Measurements from ENCODE around the gene DDX20. TPM values are rescaled to one million over a fixed set of nuclear protein-coding genes. Genes with fewer than 3 reads are reported as not detected.

Gene DDX20
- total RNA-seq, 1 experiment from 2014 or later: 22.8 TPM

DNA sequence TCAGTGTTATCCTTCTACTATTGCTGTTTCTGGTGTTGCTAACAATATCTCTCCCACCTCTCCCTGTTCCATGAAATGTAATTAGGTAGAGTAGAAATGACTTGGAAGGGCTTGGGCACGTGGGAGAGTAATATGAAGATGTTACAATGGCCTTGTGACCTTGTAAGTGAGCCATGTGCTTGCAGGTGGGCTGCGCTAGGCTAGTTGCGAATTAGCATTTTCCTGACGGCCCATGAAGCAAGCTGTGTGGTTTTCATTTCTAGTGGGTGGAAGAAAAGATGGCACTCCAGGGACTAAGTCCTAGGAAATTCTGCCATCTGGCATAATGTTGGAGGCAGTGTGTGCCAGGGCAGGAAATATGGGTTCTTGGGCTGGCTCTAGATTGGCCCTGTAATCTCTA lies 7.8 kb upstream of the DDX20 start:
- no peak for DNase-seq (ENCODE audit: low read depth in 1 of 2, low spot score in 2 of 2)
- H3K9me3 ChIP-seq (replicated peaks): no peaks in the 10 kb centered on the region
- H3K36me3 ChIP-seq: no peaks in the 10 kb centered on the region
- H3K4me3 ChIP-seq: no peak overlapping the region
- H3K27me3 ChIP-seq (replicated peaks): no peaks in the 10 kb centered on the region
- H3K4me1 ChIP-seq (replicated peaks): peaks cover 14% of the 10 kb centered on the region
- H3K27ac ChIP-seq: no peak overlapping the region

DNA sequence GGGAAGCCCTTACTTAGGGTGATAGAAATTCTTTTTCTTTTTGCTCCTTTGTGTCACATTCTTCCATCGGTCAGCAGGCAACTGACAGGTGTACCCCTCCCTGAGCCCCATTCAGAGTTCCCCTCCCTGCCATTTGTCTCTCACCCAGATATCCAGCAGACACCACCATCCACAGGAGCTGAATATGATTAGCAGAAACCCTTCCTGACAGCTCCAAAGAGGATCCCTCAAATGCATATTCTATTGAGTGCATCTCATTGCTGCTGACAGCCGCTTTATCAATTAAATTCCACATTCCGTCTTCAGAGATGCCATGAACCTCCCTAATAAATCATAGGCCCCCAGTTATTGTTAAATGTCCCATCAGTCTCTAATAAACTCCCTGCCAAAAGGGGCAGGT lies 6.1 kb upstream of the DDX20 start:
- H3K27me3 ChIP-seq (replicated peaks): no peaks in the 10 kb centered on the region
- no peak overlapping the region for H3K4me3 ChIP-seq
- no peaks in the 10 kb centered on the region for H3K36me3 ChIP-seq
- H3K27ac ChIP-seq: no peak overlapping the region
- peaks cover 3% of the 10 kb centered on the region for H3K4me1 ChIP-seq (replicated peaks)
- no peaks in the 10 kb centered on the region for H3K9me3 ChIP-seq (replicated peaks)
- DNase-seq (ENCODE audit: low read depth in 1 of 2, low spot score in 2 of 2): no peak

DNA sequence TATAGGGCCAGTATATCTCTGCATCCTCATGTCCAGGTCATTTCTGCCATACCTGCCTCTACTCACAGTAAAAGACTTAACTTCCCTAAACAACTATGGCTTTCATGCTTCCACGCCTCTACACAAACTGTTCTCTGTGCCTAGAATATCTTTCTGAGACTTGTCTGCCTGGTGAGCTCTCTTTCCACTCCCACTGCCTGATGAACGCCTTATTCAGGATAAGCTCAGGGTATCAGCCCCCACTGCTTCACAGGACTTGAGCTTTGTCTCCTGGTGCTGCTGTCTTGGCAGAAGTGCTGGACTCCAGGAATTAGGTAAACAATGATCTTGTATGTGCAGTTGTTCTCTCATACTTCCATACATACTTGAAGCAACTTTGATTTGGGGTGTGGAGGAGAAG lies 4.8 kb upstream of the DDX20 start:
- H3K4me3 ChIP-seq: no peak overlapping the region
- no peak for DNase-seq (ENCODE audit: low read depth in 1 of 2, low spot score in 2 of 2)
- H3K4me1 ChIP-seq (replicated peaks): peaks cover 4% of the 10 kb centered on the region
- H3K27me3 ChIP-seq (replicated peaks): no peaks in the 10 kb centered on the region
- H3K36me3 ChIP-seq: peaks cover 1% of the 10 kb centered on the region; the same call in 1 of the 2 replicates
- no peak overlapping the region for H3K27ac ChIP-seq
- H3K9me3 ChIP-seq (replicated peaks): no peaks in the 10 kb centered on the region

DNA sequence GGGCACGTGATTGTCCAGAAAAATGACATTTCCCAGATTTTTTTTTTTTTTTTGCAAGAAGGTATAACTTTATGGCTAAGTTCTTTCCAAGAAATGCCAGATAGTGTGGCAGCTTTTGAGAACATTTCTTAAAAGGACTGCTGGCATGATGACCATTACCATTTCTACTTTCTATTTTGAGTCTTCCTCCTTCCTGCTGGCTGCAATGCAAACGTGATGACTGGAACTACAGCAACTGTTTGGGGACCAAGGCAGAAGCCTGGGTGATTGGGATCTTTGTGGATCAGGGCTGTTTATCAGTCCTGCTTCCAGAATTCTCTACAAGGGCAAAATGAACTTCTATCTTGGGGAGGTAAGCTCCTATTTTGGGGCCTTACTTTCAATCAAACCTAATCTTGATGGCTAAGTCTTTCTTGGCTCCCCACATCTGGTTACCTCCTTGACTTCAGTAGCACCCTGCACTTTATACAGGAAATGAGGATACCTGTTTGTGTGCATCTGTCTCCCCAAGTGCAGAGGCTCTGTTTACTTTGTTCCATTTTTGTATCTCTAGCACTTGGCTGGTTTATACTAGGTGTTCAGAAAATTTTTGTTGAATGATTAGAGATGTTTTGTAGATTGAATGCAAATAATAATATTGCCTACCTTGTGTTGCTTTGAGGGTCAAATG lies 3.7 kb upstream of the DDX20 start:
- Histone ChIP-seq H3K4me1 (replicated peaks) (peaks cover 11% of the 10 kb centered on the region), H3K27me3 (replicated peaks) (no peaks in the 10 kb centered on the region), H3K27ac (no peak overlapping the region), H3K9me3 (replicated peaks) (no peaks in the 10 kb centered on the region), H3K36me3 (peaks cover 3% of the 10 kb centered on the region), H3K4me3 (no peak overlapping the region)
- no peak for DNase-seq (ENCODE audit: low read depth in 1 of 2, low spot score in 2 of 2)

DNA sequence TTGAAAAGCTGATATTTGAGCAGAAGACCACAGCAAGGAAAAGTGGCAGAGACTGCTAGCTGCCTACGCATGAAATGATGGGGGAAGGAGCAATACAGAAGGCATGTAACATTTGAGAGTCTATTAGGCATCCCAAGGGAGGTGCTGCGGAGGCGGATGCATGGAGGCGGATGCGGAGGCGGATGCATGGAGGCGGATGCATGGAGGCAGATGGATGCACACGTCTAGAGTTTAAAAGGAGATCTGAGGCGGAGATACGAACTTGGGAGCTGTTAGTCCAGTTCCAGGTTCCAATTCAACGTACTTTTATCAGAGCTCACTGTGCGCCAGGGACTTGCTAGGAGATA lies 744 bp upstream of the DDX20 start:
- peaks cover 14% of the 10 kb centered on the region for H3K4me1 ChIP-seq (replicated peaks)
- H3K27me3 ChIP-seq (replicated peaks): no peaks in the 10 kb centered on the region
- peak overlapping the region; percentile 73 for H3K27ac ChIP-seq
- H3K36me3 ChIP-seq: peaks cover 28% of the 10 kb centered on the region
- H3K4me3 ChIP-seq: peak overlapping the region; percentile 84
- no peaks in the 10 kb centered on the region for H3K9me3 ChIP-seq (replicated peaks)
- DNase-seq (ENCODE audit: low read depth in 1 of 2, low spot score in 2 of 2): no peak

DNA sequence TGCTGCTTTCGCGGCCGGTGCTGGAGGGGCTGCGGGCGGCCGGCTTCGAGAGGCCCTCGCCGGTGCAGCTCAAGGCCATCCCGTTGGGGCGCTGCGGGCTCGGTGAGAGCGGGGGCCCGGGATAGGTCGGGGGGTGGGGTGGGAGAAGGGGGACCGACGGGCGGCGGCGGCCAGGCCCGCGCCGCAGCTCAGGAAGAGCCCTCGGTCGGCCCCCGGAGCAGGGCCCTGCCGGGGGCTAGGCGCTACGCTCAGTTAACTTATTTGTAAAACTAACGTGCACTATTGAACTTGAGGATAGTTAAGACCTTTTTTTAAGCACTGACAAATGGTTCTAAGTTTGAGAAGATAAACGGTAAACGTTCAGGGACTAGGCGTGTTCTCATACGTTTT lies 418 bp downstream of the DDX20 start:
- peak overlapping the region; percentile 84 for H3K4me3 ChIP-seq
- H3K27me3 ChIP-seq (replicated peaks): no peaks in the 10 kb centered on the region
- peak overlapping the region; percentile 73 for H3K27ac ChIP-seq
- DNase-seq (ENCODE audit: low read depth in 1 of 2, low spot score in 2 of 2): no peak
- peaks cover 37% of the 10 kb centered on the region for H3K36me3 ChIP-seq
- H3K9me3 ChIP-seq (replicated peaks): no peaks in the 10 kb centered on the region
- peaks cover 14% of the 10 kb centered on the region for H3K4me1 ChIP-seq (replicated peaks)

DNA sequence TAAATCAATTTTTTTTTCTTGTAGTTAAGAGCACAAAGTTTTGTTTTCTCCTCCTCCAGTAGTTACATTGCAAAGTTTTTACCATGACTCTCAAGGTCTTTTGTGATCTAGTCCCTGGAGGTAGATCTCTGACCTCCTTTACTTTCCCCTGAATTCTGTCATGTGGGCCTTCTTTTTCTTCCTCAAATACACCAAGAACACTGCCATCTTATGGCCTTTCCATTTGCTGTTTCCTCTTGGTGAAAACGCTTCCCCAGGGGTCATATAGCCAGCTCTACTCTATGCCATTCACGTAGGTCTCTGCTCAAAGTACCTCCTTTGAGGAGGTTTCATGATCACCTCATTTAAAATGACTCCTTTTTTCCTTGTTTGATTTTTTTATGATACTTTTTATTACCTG lies 2.7 kb downstream of the DDX20 start:
- no peak overlapping the region for H3K4me3 ChIP-seq
- H3K27ac ChIP-seq: no peak overlapping the region
- DNase-seq (ENCODE audit: low read depth in 1 of 2, low spot score in 2 of 2): no peak
- H3K27me3 ChIP-seq (replicated peaks): no peaks in the 10 kb centered on the region
- H3K9me3 ChIP-seq (replicated peaks): no peaks in the 10 kb centered on the region
- peaks cover 59% of the 10 kb centered on the region for H3K36me3 ChIP-seq
- peaks cover 14% of the 10 kb centered on the region for H3K4me1 ChIP-seq (replicated peaks)

DNA sequence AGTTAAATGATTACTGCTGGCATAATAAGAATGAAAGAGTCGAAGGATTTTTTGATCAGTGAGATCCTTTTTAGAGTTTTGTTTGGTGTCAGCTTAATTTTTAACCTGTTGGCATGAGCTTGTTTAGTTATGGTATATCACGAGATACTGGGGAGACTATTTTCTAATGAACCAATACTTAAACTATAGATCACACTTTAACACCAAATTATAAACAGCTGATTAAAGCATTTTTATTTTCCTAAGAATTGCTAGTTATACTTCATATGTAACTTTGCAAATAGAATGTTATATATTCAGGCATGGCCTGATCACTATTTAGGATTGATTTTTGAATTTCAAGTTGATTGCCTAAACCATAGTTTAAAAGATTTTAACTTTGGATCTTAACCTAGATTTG lies 6.0 kb downstream of the DDX20 start:
- peaks cover 6% of the 10 kb centered on the region for H3K4me1 ChIP-seq (replicated peaks)
- H3K27me3 ChIP-seq (replicated peaks): no peaks in the 10 kb centered on the region
- no peak for DNase-seq (ENCODE audit: low read depth in 1 of 2, low spot score in 2 of 2)
- H3K4me3 ChIP-seq: no peak overlapping the region
- H3K36me3 ChIP-seq: peaks cover 91% of the 10 kb centered on the region
- no peak overlapping the region for H3K27ac ChIP-seq
- no peaks in the 10 kb centered on the region for H3K9me3 ChIP-seq (replicated peaks)

DNA sequence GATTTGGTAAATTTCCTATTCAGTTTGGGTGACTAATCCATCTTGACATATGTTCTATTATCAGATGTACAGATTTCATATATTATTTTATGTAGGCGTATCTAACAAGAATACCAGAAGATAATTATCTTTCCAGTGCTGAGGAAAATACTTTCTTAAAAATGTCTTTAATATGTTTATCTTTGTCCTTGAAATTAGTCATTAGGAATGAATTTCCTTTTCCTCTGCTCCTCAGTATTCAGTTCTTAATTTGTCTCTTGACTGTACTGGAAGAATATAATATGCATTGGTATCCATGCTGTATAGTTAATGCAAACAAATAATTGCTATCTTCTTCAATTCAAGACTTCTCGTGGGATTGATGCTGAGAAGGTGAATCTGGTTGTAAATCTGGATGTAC lies 6.6 kb downstream of the DDX20 start:
- Histone ChIP-seq H3K9me3 (replicated peaks) (no peaks in the 10 kb centered on the region), H3K36me3 (peaks cover 94% of the 10 kb centered on the region), H3K4me1 (replicated peaks) (0 out of 2 replicates have a peak, but pooled peaks cover under 1% of the 10 kb centered on the region), H3K4me3 (no peak overlapping the region), H3K27me3 (replicated peaks) (no peaks in the 10 kb centered on the region), H3K27ac (no peak overlapping the region)
- DNase-seq (ENCODE audit: low read depth in 1 of 2, low spot score in 2 of 2): no peak

DNA sequence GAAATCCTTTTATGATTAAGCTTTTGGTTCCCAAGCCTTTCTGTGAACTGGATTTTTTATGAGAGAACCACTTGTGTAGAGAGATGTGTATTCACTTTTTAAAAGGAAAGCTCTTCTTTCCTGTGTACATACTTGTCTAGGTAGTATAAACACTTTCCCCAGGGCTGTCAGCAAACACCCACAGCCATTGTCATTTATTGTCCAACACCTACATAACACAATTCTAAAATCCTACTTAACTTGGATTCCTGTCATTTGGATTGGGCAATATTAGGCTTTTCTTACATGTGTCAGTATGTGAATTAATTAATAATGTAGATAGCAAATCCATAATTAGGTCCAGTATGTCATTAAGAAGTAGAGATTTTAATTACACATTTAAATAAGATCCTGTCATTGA lies 12.3 kb downstream of the DDX20 start:
- Histone ChIP-seq H3K4me3 (no peak overlapping the region), H3K4me1 (replicated peaks) (no peaks in the 10 kb centered on the region), H3K27me3 (replicated peaks) (no peaks in the 10 kb centered on the region), H3K36me3 (peaks cover 71% of the 10 kb centered on the region), H3K27ac (no peak overlapping the region), H3K9me3 (replicated peaks) (no peaks in the 10 kb centered on the region)
- no peak for DNase-seq (ENCODE audit: low read depth in 1 of 2, low spot score in 2 of 2)

DNA sequence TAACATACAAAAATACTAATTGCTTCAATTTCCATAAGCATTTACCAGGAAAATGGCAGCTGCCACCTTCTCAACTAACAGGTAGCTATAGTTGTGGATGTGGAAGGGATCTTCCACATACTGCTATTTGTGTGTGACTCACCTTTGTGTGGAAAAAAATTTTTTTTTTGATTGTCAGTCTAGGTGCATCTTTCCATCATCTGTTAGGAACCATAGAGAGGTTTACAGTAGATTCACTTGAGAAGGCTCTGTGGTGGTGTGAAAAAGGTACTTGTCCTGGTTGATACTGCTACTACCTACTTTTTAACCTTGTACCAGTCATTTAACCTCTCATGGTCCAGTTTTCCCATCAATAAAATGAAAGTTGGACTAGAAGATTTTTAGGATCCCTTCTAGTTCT lies 12.9 kb downstream of the DDX20 start:
- Histone ChIP-seq H3K4me3 (no peak overlapping the region), H3K9me3 (replicated peaks) (no peaks in the 10 kb centered on the region), H3K27me3 (replicated peaks) (no peaks in the 10 kb centered on the region), H3K4me1 (replicated peaks) (no peaks in the 10 kb centered on the region), H3K36me3 (peaks cover 65% of the 10 kb centered on the region), H3K27ac (no peak overlapping the region)
- no peak for DNase-seq (ENCODE audit: low read depth in 1 of 2, low spot score in 2 of 2)

DNA sequence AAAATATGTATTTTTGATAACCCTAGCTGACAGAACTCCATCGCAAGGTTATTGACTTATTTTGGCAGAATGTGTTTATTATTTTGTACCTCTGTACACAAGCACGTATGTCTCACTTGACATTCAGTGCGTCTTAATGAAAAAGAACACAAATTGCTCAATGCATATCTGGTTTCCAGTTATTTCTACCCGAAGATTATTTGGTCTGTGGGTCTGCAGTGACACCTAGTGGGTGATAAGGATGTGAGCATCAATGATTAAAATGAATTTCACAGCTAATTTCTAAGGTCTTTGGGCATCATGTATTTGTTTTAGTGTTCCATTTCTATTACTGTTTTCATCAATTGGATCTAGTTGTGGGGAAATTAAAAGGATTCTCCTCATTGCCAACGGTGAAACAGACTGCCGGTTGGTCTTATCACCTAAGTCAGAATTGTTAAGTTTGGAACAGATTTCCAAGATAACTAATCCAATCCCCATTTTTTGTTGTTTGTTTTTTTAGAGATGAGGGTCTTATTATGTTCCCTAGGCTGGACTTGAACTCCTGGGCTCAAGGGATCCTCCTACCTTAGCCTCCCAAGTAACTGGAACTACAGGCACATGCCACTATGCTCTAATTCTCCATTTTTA lies 13.9 kb downstream of the DDX20 start:
- H3K4me3 ChIP-seq: no peak overlapping the region
- peaks cover 55% of the 10 kb centered on the region for H3K36me3 ChIP-seq
- no peaks in the 10 kb centered on the region for H3K4me1 ChIP-seq (replicated peaks)
- no peak for DNase-seq (ENCODE audit: low read depth in 1 of 2, low spot score in 2 of 2)
- no peak overlapping the region for H3K27ac ChIP-seq
- no peaks in the 10 kb centered on the region for H3K27me3 ChIP-seq (replicated peaks)
- no peaks in the 10 kb centered on the region for H3K9me3 ChIP-seq (replicated peaks)

DNA sequence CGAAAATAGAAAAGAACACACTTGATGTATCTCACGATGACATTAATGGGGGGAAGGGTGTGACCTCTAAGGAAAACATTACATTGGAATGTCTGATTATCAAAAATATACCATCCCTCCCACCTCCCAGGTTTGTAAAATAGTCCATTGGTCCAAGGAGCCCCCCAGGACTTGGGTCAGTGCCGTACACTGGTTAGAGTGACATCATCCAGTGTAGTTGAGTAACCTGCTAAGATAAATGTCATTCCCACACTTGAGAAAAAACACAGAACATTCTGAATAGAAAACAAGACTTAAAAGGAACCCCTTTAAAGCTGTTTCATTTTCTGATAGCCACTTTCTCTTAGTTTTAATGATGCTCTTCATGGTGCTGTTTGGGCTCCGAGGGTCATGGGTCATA lies 15.2 kb downstream of the DDX20 start:
- DNase-seq (ENCODE audit: low read depth in 1 of 2, low spot score in 2 of 2): no peak
- peaks cover 1% of the 10 kb centered on the region for H3K4me1 ChIP-seq (replicated peaks)
- H3K4me3 ChIP-seq: no peak overlapping the region
- no peaks in the 10 kb centered on the region for H3K27me3 ChIP-seq (replicated peaks)
- H3K9me3 ChIP-seq (replicated peaks): no peaks in the 10 kb centered on the region
- no peak overlapping the region for H3K27ac ChIP-seq
- H3K36me3 ChIP-seq: peaks cover 42% of the 10 kb centered on the region

DNA sequence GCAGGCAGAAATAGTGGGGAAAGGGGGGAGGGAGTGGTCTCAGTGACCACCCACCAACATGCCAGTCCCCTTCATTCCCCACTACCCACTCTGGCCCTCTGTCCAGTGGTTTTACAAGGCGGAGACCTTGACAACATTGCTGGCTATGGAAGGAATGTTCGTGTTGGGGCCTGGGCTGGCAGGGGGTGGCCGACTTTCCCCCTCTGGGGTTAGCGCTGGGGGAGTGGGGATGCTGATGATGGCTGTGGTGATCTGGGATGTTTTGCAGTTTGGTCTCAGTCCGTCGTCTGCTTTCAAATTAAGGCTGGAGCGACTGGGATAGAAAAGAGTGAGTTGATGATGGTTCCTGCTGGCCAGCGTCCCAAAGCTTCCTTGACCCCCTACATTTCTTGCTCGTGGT lies 20.3 kb downstream of the DDX20 start:
- Histone ChIP-seq H3K27ac (no peak overlapping the region), H3K4me1 (replicated peaks) (peaks cover 34% of the 10 kb centered on the region), H3K27me3 (replicated peaks) (no peaks in the 10 kb centered on the region), H3K9me3 (replicated peaks) (no peaks in the 10 kb centered on the region; the same call in 1 of the 2 replicates), H3K36me3 (no peaks in the 10 kb centered on the region), H3K4me3 (no peak overlapping the region)
- DNase-seq (ENCODE audit: low read depth in 1 of 2, low spot score in 2 of 2): no peak

DNA sequence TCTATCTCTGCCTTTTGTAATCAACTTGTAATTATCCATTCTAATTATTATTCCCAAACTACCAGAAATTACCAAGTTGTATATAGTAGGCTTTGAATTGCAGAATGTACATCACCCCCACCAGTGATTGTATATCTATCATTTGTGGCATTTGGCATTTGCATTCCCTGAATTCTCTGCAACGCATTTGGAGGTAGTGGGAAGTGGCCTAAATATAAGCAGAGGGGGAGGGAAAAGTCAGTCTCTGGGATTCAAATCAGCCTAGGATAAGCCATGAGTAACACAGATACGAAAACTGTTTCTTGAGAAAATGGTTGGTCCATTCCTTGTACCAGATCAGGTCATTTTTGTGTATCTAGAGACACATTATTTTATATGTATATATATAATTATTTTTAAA lies 20.7 kb downstream of the DDX20 start:
- Histone ChIP-seq H3K27ac (no peak overlapping the region), H3K9me3 (replicated peaks) (no peaks in the 10 kb centered on the region; the same call in 1 of the 2 replicates), H3K27me3 (replicated peaks) (no peaks in the 10 kb centered on the region), H3K36me3 (no peaks in the 10 kb centered on the region), H3K4me1 (replicated peaks) (peaks cover 34% of the 10 kb centered on the region), H3K4me3 (no peak overlapping the region)
- peak in 1 of 2 experiments; percentile 11 for DNase-seq (ENCODE audit: low read depth in 1 of 2, low spot score in 2 of 2)

All from SJSA1 (cell line).